Panc1 (cell line): ENCODE results near the gene PADI2.

Experiments used
- CTCF ChIP-seq: fragments of 450-650 bp; IDR thresholded peaks from 2 replicates; pipeline ENCODE4 v1.5.1; 2017; ENCODE audit warnings: mild to moderate bottlenecking
- POLR2AphosphoS5 ChIP-seq: IDR thresholded peaks from 2 replicates; pipeline ENCODE4 v1.6.1; 2012; ENCODE audit warnings: mild to moderate bottlenecking, low read depth, low read length, moderate library complexity
- REST ChIP-seq, 2 experiments: IDR thresholded peaks; 2 replicates each; pipeline ENCODE4 v1.6.1; 2011 to 2012; ENCODE audit warnings: low read depth in 2 of 2, control low read depth in 1 of 2, low read length in 1 of 2, mild to moderate bottlenecking in 1 of 2, moderate library complexity in 1 of 2; ENCODE audit not compliant: insufficient read depth in 1 of 2
- SIN3A ChIP-seq: IDR thresholded peaks from 2 replicates; pipeline ENCODE4 v1.6.1; 2012; ENCODE audit warnings: low read depth, mild to moderate bottlenecking, low read length, moderate library complexity, borderline replicate concordance; ENCODE audit not compliant: insufficient read depth
- TCF7L2 ChIP-seq: IDR thresholded peaks from 2 replicates; pipeline ENCODE4 v1.6.1; 2011; ENCODE audit warnings: mild to moderate bottlenecking, low read depth, low read length, inconsistent platforms

GRCh38 chr1:17068789-17069188 is 50.5 kb downstream of the PADI2 start:
- TF ChIP-seq CTCF (no peak), POLR2AphosphoS5 (no peak), REST (IDR thresholded peaks at IDR 0.05; ENCODE audit: insufficient read depth in 1 of 2, low read depth in 2 of 2, low read length in 1 of 2) (no peak), SIN3A (no peak), TCF7L2 (no peak)
